ENCODE measurements around the gene SARS1.

SARS1 gene

DNA sequence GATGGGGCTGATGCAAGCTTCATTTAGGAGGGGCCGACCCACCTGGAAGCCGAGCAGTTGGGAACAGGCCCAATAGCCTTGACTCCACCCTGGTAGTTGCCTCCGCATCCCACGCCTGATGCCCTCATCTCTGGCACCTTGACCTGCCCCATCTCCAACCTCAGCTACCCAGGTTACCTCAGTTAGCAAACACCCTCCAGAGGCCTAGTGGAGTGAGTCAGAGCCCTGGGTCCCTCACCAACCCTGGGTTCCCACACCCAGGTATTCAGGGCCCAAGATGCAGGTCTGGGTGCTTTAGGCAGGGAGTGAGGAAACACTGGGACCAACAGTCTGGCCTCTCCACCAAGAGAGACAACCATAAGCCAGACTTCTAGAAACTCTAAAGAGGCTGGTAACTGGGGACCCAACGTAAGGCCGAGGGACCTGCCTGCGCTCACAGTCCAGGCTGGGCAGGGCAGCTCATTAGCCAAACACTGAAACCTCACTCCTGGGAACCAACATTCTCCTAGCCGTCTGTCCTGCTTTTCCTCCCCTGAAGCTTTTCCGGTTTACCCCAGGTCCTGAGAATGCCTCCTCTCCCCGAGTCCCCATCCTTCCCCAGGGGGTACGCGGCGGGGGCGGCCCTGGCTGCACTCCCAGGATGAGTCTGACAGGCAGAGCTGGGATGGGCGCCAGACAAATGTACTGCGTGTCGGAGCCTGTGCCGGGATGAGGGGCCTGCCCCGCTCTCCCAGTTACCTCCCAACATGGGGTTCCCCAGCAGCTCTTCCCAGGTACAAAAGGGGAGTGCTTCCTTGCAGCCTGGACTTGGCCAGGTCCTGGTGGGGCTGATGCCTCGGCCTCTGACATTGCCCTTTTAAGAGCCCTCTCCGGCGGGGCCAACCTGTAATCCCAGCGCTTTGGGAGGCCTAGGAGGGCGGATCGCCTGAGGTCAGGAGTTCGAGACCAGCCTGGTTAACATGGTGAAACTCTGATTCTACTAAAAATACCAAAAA is 26.7 kb downstream of the SARS1 start:
- no peaks in the 10 kb centered on the region for H3K9me3 Mint-ChIP-seq
- H3K4me1 Mint-ChIP-seq, result peaks cover 18% of the 10 kb centered on the region
- H3K27ac Mint-ChIP-seq (ENCODE audit: low read depth), result peak overlapping the region; percentile 44
- DNase-seq (ENCODE audit: low spot score in 2 of 2), result no peak
- no peaks in the 10 kb centered on the region for H3K27me3 Mint-ChIP-seq
- no peak overlapping the region for H3K4me3 Mint-ChIP-seq
- ATAC-seq (replicated peaks; ENCODE audit: extremely low read depth, poor library complexity, severe bottlenecking), result no peak
- peaks cover 25% of the 10 kb centered on the region for H3K36me3 Mint-ChIP-seq (ENCODE audit: insufficient read depth)

DNA sequence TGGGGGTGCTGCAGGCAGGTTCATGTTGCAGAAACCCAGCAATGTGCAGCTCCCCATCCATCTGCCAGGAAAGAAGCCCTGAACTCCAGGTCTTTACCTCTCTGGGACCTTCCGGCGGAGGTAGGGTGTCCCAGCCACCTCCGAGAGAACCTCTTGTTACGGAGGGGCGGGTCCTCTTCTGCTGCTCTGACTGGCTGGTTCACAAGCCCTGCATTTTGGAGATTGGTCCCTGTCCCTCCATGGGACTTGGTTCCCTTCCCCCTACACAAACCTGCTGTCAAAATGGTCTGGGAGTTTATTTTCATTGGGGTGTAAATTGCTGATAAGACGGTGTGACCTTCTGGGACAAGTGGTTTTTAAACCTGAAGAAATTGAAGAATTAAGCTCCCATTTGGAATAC is 27.6 kb downstream of the SARS1 start:
- no peaks in the 10 kb centered on the region for H3K9me3 Mint-ChIP-seq
- peaks cover 18% of the 10 kb centered on the region for H3K36me3 Mint-ChIP-seq (ENCODE audit: insufficient read depth)
- H3K27me3 Mint-ChIP-seq, result no peaks in the 10 kb centered on the region
- no peak overlapping the region for H3K4me3 Mint-ChIP-seq
- peaks cover 18% of the 10 kb centered on the region for H3K4me1 Mint-ChIP-seq
- H3K27ac Mint-ChIP-seq (ENCODE audit: low read depth), result peak overlapping the region; percentile 44
- DNase-seq (ENCODE audit: low spot score in 2 of 2) (no peak), ATAC-seq (replicated peaks; ENCODE audit: extremely low read depth, poor library complexity, severe bottlenecking) (no peak)

DNA sequence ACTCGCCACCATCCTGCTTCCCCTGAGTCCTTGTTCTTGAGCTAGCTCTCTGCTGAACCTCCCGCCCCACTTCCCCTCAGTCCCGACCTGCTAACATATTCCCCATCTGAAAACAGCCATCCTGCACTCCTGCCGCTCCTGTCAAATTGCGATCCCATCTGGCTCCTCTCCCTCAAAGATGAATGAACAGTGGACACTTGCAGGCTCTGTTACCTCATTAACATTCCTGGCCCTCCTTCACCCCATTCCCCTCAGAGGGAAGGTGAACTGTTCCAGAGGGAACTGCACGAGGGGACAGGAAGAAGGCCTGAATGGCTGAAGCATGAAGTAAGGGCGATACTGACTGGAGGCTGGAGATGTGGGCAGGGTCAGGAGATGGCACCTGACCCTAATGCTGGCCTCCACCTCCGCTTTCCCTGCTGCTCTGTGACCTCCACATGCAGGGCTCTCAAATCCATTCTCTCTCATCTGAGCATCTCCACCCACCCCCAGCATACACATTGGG is 28.2 kb downstream of the SARS1 start:
- peak overlapping the region; percentile 44 for H3K27ac Mint-ChIP-seq (ENCODE audit: low read depth)
- ATAC-seq (replicated peaks; ENCODE audit: extremely low read depth, poor library complexity, severe bottlenecking) (no peak), DNase-seq (ENCODE audit: low spot score in 2 of 2) (no peak)
- H3K36me3 Mint-ChIP-seq (ENCODE audit: insufficient read depth), result peaks cover 13% of the 10 kb centered on the region
- no peaks in the 10 kb centered on the region for H3K9me3 Mint-ChIP-seq
- peak overlapping the region; percentile 28 for H3K4me3 Mint-ChIP-seq
- peaks cover 18% of the 10 kb centered on the region for H3K4me1 Mint-ChIP-seq
- H3K27me3 Mint-ChIP-seq, result no peaks in the 10 kb centered on the region

DNA sequence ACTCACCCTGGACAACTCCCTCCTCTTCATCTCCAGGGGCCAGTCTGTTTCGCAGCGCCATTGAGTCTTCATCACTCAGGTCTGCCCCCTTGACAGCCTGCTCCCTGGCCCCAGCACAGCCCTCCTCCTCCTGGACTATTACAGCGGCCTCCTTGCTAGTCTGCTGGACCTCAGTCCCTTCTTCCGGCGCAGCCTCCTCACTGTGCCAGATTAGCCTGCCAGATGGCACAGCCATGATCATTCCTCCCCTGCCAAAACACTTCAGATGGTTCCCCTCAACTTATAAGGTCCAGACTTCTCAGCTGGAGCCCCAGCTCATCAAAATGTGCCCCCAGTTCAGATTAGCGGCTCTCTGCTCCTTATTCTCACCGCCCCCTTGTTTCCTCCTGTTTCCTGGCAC is 28.7 kb downstream of the SARS1 start:
- Mint-ChIP-seq H3K4me3 (no peak overlapping the region), H3K27ac (ENCODE audit: low read depth) (peak overlapping the region; percentile 33), H3K36me3 (ENCODE audit: insufficient read depth) (peaks cover 8% of the 10 kb centered on the region), H3K4me1 (peaks cover 18% of the 10 kb centered on the region), H3K9me3 (no peaks in the 10 kb centered on the region), H3K27me3 (no peaks in the 10 kb centered on the region)
- ATAC-seq (replicated peaks; ENCODE audit: extremely low read depth, poor library complexity, severe bottlenecking) (no peak), DNase-seq (ENCODE audit: low spot score in 2 of 2) (no peak)

DNA sequence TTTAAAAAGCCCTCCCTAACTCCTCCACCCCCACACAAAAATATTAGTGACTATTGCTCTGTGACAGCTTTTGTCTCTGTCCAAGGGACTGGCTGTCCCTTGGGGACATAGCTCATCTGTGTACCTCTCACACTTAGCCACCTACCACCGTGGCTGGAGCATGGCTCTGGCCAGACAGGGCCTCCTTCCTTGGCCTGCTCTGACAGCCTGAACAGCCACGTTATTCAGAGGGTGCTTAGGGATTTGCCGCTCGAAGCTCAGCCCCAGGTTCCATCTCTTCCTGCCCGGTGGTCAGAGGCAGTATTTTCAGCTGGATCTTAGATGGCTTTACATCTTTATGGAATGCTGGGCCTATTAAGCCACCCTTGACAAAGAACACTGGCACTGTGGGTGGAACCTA is 29.5 kb downstream of the SARS1 start:
- no peak for DNase-seq (ENCODE audit: low spot score in 2 of 2)
- H3K9me3 Mint-ChIP-seq, result no peaks in the 10 kb centered on the region
- H3K4me3 Mint-ChIP-seq, result no peak overlapping the region
- H3K36me3 Mint-ChIP-seq (ENCODE audit: insufficient read depth), result peaks cover 5% of the 10 kb centered on the region
- no peak overlapping the region for H3K27ac Mint-ChIP-seq (ENCODE audit: low read depth)
- no peak for ATAC-seq (replicated peaks; ENCODE audit: extremely low read depth, poor library complexity, severe bottlenecking)
- peaks cover 18% of the 10 kb centered on the region for H3K4me1 Mint-ChIP-seq
- no peaks in the 10 kb centered on the region for H3K27me3 Mint-ChIP-seq

DNA sequence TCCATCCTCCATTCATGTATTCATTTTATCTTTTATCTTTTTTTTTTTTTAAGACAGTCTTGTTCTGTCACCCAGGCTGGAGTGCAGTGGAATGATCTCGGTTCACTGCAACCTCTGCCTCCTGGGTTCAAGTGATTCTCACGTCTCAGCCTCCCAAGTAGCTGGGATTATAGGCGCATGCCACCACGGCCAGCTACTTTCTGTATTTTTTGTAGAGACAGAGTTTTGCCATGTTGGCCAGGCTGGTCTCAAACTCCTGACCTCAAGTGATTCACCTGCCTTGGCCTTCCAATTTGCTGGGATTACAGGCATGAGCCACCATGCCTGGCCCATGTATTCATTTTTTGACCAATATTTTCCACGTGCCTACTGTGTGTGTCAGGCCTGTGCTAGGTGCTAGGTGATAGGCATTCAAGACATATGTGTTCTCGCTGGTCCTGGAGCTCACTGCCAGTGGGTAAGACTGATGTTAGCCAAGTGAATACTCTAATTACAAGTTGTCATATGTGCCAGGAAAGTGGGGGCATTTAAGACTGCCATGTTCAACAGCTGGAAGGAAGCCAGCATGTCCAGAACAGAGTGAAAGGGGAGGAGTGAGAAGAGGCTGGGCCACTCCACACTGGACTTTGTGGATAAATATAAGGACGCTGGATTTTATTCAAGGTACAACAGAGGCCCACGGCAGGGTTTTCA is 30.3 kb downstream of the SARS1 start:
- peaks cover 20% of the 10 kb centered on the region for H3K4me1 Mint-ChIP-seq
- no peak overlapping the region for H3K4me3 Mint-ChIP-seq
- no peaks in the 10 kb centered on the region for H3K27me3 Mint-ChIP-seq
- H3K27ac Mint-ChIP-seq (ENCODE audit: low read depth), result no peak overlapping the region
- no peak for DNase-seq (ENCODE audit: low spot score in 2 of 2)
- H3K9me3 Mint-ChIP-seq, result no peaks in the 10 kb centered on the region
- ATAC-seq (replicated peaks; ENCODE audit: extremely low read depth, poor library complexity, severe bottlenecking), result no peak
- H3K36me3 Mint-ChIP-seq (ENCODE audit: insufficient read depth), result peaks cover 4% of the 10 kb centered on the region

DNA sequence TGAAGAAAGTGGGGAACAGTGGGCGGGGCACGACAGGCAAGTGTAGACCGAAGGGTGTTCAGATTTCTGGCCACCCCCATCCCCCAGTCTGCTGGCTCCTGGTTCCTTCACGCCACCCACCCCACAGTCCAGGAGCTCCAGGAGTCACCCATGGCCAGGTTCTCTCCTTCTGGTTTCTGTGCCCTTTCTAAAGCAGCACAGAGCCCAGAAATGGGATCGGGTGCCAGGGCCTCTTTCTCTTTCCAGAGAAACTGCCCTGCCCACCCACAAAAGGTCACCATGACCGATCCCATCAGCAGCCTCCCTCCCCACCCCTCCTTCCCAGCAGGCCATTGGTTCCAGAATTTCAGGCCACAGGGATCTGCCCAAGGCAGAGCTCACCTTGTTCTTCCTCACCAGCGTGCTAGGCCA is 32.4 kb downstream of the SARS1 start:
- no peaks in the 10 kb centered on the region for H3K27me3 Mint-ChIP-seq
- H3K27ac Mint-ChIP-seq (ENCODE audit: low read depth), result no peak overlapping the region
- peaks cover 28% of the 10 kb centered on the region for H3K4me1 Mint-ChIP-seq
- DNase-seq (ENCODE audit: low spot score in 2 of 2) (no peak), ATAC-seq (replicated peaks; ENCODE audit: extremely low read depth, poor library complexity, severe bottlenecking) (no peak)
- peaks cover 2% of the 10 kb centered on the region for H3K36me3 Mint-ChIP-seq (ENCODE audit: insufficient read depth)
- no peak overlapping the region for H3K4me3 Mint-ChIP-seq
- H3K9me3 Mint-ChIP-seq, result no peaks in the 10 kb centered on the region

DNA sequence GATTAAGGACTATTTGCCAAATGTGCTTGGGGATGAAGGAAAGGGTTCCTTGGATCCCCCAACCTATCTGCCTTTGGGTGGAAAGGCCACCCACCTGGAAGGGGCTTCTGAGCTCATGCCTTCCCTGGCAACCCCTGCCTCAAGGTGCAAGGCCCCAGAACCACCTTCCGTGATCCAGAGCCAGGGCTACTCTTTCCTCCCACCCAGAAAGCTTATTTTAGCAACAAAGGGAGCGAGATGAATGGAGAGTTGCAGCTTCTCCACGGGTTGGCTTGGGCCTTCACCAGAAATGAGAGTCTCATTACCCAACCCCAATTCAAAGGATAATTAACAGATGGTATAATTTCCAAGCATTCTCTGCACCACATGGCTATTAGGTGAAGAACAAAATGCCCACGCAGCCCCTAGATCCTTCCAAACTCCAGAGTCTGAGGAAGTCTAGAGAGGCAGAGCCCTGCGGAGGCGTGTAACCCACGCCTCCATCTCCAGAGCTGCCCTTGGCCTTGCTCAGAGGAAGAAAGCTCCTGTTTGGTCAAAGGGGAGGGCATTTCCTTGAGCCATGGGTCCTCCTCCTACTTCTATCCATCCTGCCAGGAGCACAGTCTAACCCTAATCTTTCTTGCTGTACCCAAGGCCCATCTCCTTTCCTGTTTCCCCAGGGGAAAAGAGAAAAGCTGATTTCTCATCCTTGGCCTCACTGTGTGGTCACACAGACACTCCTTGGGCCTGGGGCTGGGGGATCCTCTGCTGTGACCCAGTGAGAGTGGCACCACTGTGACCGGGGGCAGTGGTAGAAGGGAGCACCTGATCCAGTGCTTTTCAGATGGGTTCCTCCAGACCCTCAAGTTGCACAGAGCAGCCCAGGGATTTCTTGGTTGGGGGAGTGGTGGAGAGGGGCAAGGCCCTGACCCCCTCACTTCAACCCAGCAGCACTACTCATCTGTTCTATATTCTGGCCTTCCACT is 34.0 kb downstream of the SARS1 start:
- Mint-ChIP-seq H3K4me3 (no peak overlapping the region), H3K4me1 (peaks cover 21% of the 10 kb centered on the region), H3K27ac (ENCODE audit: low read depth) (no peak overlapping the region), H3K9me3 (no peaks in the 10 kb centered on the region), H3K36me3 (ENCODE audit: insufficient read depth) (peaks cover 4% of the 10 kb centered on the region), H3K27me3 (no peaks in the 10 kb centered on the region)
- no peak for ATAC-seq (replicated peaks; ENCODE audit: extremely low read depth, poor library complexity, severe bottlenecking)
- no peak for DNase-seq (ENCODE audit: low spot score in 2 of 2)

DNA sequence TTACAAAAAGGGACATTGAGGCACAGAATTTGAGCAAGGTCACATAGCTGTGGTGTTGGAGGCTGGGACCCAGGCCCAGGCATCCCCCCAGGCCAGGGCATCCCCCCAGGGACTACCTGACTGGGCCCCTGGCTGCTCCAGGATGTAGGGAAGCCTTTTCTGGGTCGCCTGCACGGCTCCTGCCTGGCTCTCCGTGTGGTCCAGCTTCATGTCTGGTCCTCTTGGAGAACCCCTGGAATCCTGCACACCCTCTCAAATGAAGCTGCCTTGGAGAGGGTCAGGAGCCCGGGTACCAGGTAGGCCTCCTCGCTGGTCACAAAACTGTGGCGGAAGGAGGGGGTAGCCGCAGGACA is 34.7 kb downstream of the SARS1 start:
- ATAC-seq (replicated peaks; ENCODE audit: extremely low read depth, poor library complexity, severe bottlenecking), result no peak
- Mint-ChIP-seq H3K27me3 (no peaks in the 10 kb centered on the region), H3K4me3 (peak overlapping the region; percentile 72), H3K27ac (ENCODE audit: low read depth) (no peak overlapping the region), H3K4me1 (peaks cover 26% of the 10 kb centered on the region), H3K9me3 (no peaks in the 10 kb centered on the region), H3K36me3 (ENCODE audit: insufficient read depth) (peaks cover 4% of the 10 kb centered on the region)
- DNase-seq (ENCODE audit: low spot score in 2 of 2), result no peak

DNA sequence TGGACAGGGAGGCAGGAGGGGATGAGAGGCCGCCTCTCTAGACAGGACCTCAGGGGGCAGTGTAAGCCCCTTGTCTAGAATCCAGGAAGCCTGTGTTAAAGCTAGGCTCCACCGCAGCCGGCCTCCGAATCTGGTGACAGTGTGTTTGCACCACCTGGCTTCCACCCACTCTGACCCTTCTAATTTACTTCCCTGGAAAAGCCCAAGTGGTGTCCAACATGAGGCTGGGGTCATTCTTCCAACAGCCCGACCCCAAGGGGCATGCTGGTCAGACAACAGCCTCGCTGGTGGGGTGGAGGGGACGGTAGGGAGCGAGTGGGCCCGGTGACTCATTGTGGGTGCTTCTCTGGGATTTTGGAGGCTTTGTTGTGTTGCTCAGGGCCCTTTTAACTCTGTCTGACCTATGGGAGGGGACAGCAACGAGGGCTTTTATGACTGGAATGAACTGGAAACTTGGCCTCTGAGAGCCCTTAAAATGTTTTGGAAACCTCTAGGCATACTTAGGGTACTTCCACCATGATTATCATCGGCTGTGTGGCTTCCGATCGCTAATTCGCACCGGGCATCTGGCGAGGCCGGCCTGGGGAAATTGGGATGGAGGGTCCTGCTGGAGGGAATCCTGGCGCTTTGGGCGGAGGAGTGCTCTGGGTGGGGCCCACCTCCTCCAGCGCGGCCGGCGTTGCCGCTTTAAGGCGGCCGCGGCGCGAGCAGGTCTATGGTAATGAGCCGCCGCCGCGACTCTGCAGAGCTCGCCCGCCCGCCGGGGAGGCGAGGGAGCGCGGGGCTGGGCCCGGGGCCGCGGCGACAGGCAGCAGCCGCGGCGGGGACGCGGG is 35.3 kb downstream of the SARS1 start, which contains the start of gene CELSR2:
TSS of gene CELSR2 (plus strand) at position 743 of the 833 bp plus-strand sequence. CDS start 541 bp downstream, outside the sequence.
- Mint-ChIP-seq H3K36me3 (ENCODE audit: insufficient read depth) (peaks cover 4% of the 10 kb centered on the region), H3K9me3 (no peaks in the 10 kb centered on the region), H3K27me3 (no peaks in the 10 kb centered on the region), H3K4me1 (peaks cover 30% of the 10 kb centered on the region), H3K27ac (ENCODE audit: low read depth) (no peak within 1 kb of the TSS), H3K4me3 (peak within 1 kb of the TSS; percentile 72)
- ATAC-seq (replicated peaks; ENCODE audit: extremely low read depth, poor library complexity, severe bottlenecking), result peak; percentile 93
- no peak for DNase-seq (ENCODE audit: low spot score in 2 of 2)

DNA sequence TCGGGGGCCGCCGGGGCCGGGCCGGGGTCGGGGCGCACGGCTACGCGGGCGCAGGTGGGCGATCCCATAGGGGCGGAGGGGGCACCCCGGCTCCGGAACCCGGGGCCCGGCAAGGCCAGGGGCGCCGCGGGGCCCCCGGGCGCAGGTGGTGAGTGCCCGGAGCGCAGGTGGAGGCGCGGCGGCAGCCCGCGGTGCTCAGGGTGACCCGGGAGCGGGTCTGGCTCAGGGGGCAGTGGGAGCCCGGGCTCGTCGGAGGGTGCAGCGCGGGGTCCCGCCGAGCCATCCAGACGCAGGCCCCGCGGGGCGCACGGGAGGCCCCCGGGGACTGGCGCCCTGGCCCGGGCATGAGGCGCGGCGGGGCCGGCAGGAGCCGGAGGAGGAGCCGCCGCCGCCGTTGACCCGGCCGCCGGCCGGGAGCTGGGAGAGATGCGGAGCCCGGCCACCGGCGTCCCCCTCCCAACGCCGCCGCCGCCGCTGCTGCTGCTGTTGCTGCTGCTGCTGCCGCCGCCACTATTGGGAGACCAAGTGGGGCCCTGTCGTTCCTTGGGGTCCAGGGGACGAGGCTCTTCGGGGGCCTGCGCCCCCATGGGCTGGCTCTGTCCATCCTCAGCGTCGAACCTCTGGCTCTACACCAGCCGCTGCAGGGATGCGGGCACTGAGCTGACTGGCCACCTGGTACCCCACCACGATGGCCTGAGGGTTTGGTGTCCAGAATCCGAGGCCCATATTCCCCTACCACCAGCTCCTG is 36.1 kb downstream of the SARS1 start:
- ATAC-seq (replicated peaks; ENCODE audit: extremely low read depth, poor library complexity, severe bottlenecking) (peak; percentile 44), DNase-seq (ENCODE audit: low spot score in 2 of 2) (no peak)
- Mint-ChIP-seq H3K4me1 (peaks cover 35% of the 10 kb centered on the region), H3K9me3 (no peaks in the 10 kb centered on the region), H3K27ac (ENCODE audit: low read depth) (no peak overlapping the region), H3K27me3 (no peaks in the 10 kb centered on the region), H3K4me3 (peak overlapping the region; percentile 72), H3K36me3 (ENCODE audit: insufficient read depth) (peaks cover 4% of the 10 kb centered on the region)

All from central memory CD8-positive, alpha-beta T cell (primary cell).